GM10266 (cell line): ENCODE results near the gene CYP11A1.
A peak's percentile ranks its signal among the peaks of the same experiment; 100 is the strongest.

Source experiments
- DNase-seq: peaks from one replicate; pipeline ENCODE4 v3.0.0; 2012; ENCODE audit errors: extremely low spot score
- TF ChIP-seq, protein P1 (sequence below): IDR thresholded peaks from 2 replicates; pipeline ENCODE4 v1.5.1; 2012; ENCODE audit warnings: mild to moderate bottlenecking, low read depth; ENCODE audit not compliant: control insufficient read depth, insufficient read depth; ENCODE audit errors: missing control alignments

The CYP11A1 gene

DNA sequence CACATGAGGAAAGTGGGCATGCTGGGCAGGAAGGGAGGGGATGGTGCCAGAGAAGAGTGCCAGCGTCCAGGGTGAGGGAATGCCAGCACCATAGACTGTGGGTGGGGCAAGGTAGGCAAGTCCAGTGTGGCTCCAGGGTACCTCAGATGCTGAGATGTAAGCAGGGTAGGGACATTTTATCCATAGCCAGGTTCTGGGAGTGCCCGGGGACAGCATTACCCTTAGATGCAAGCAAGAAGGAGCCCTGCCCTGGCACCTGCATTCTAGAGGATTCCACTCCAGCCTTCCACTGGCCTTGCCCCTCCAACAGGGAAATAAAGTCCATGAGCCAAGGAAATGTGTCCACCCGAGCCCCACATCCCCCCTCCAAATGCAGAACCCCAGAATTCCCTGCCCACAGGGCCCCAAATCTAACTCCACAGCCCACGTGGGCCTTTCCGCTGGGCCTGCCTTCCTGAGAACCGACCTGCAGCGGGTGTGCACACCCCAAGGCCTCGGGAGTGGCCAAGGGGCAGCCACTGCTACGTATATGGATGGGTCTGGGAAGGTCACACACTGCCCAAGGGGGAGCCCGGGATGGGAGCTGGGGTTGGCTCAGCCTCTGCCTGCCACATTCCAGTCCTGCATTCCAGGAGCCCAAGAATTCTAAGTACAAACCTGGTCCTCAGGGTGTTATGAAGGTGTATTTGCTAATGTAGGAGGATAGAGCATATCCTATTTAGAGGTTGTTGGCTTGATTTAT, 20.3 kb upstream of the CYP11A1 start:
- no peak for DNase-seq

GRCh38 chr15:74387141-74387541, 19.7 kb upstream of the CYP11A1 start:
- peak; percentile 52 for DNase-seq
- TF ChIP-seq, protein P1, sequence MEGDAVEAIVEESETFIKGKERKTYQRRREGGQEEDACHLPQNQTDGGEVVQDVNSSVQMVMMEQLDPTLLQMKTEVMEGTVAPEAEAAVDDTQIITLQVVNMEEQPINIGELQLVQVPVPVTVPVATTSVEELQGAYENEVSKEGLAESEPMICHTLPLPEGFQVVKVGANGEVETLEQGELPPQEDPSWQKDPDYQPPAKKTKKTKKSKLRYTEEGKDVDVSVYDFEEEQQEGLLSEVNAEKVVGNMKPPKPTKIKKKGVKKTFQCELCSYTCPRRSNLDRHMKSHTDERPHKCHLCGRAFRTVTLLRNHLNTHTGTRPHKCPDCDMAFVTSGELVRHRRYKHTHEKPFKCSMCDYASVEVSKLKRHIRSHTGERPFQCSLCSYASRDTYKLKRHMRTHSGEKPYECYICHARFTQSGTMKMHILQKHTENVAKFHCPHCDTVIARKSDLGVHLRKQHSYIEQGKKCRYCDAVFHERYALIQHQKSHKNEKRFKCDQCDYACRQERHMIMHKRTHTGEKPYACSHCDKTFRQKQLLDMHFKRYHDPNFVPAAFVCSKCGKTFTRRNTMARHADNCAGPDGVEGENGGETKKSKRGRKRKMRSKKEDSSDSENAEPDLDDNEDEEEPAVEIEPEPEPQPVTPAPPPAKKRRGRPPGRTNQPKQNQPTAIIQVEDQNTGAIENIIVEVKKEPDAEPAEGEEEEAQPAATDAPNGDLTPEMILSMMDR = no peak

More for the DNA sequence above, 20.3 kb upstream of the CYP11A1 start:
- TF ChIP-seq, protein P1 = no peak

DNA sequence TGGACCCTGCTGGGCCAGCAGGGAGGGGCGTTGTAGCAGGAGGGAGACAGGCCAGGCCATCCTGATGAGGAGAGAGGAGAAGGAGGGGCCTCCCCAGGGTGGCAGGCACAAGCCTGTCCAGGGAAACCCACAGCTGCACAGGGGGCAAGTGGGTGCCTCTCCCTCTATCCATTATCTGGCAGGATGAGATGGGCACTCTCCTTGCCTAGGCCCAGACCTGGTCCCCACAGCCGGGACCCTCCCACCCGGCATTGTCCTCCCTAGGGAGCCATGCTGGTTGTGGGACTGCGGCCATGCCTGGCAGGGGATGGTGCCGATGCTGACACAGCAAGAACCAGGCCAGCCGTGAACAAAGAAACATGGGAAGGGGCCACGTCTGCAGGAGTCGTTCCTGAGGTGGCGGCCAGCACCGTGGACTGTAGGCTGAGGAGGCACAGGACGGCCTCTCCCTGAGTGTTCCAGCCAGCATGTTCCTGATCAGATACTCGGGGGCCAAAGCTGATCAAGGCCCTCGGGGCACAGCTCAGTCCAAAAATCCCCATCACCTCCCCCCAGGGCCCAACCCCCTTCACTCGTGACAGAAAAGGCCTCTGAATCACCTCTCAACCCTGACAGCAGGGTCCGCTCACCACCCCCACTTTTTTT, 19.2 kb upstream of the CYP11A1 start:
- DNase-seq = no peak
- TF ChIP-seq, protein P1 = no peak

GRCh38 chr15:74385733-74386132, 18.3 kb upstream of the CYP11A1 start:
- DNase-seq = no peak
- TF ChIP-seq, protein P1 = no peak

- TF ChIP-seq, protein P1 = no peak
- peak; percentile 83 for DNase-seq
Measured at GRCh38 chr15:74384881-74385643, 17.6 kb upstream of the CYP11A1 start.

GRCh38 chr15:74384566-74384880, 17.1 kb upstream of the CYP11A1 start:
- no peak for DNase-seq
- TF ChIP-seq, protein P1 = no peak
